Stimulated activated naive CD4-positive, alpha-beta T cell (primary cell): ENCODE results near the gene PGAM5.

Experiments used
- DNase-seq, 6 experiments: peaks; one replicate each; lab custom pipeline; 2025; lab: John Stamatoyannopoulos, UW

PGAM5 gene

GRCh38 chr12:132720606-132721345 lies 10.1 kb downstream of the PGAM5 start:
- no peak for DNase-seq

- no peak for DNase-seq
These were observed 12.5 kb downstream of the PGAM5 start for GRCh38 chr12:132723015-132723763.

GRCh38 chr12:132723764-132724140 lies 13.1 kb downstream of the PGAM5 start:
- no peak for DNase-seq

DNA sequence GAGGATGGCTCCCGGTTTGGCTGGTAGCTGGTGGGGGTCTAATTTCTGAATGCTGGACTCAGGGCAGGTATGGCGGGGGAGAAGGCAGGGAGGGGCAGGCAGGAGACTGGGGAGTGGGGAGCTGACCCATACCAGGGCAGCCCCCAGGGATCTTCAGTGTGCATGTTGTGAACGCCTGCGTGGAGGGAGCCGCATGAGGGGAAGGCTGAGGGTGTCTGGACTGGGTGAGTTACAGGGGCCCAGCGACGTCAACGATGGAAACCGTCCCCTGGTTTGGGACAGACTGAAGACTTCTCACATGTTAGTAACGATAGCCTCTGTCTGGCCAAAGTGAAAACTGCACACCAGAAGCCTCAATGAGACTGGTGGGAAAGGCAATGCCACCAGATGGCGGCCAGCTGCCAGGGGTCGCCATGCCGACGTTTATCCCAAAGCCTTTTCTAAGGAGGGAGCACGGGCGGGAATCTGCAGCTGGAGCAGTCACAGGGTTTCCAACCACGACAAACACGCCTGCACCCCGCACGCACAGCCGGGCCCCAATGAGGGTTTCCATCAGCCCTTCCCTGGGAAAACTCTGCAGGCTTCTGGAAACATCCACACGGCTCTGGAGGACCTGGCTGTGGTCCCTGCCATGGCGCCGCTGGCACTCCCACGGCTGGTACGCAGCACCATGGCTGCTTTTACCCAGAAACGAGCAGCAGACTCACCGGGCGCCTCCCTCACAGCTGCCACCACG lies 14.0 kb downstream of the PGAM5 start:
- DNase-seq, result no peak

GRCh38 chr12:132726386-132726785 lies 15.7 kb downstream of the PGAM5 start:
- no peak for DNase-seq

DNA sequence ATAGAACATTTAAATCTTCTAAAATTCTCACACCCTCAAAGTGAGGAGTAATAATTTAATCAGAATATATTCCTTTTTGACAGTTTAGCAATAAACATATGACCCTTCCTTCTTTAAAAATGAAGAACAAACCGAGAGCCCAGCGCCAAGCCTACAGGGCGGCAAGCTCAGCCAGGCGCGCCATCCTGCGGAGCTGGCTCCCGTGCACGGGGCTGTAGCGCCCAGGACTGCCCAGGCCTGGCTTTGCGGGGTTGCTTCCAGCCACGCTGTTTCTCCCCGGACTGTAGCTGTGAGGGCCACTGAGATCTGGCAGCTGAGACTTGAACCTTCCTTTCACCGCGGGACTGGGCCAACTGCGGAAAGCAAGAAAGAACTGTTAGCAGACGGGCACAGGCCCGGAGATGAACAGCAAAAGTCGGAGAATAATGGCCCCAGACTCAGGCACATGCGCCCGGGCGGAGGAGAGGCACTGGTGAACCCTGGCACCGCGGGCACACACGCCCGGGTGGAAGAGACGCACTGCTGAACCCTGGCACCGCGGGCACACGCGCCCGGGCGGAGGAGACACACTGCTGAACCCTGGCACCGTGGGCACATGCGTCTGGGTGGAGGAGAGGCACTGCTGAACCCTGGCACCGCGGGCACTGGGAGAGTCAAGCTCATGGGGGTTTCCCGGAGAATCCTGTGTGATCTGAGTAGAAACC lies 16.6 kb downstream of the PGAM5 start:
- DNase-seq, result no peak

DNA sequence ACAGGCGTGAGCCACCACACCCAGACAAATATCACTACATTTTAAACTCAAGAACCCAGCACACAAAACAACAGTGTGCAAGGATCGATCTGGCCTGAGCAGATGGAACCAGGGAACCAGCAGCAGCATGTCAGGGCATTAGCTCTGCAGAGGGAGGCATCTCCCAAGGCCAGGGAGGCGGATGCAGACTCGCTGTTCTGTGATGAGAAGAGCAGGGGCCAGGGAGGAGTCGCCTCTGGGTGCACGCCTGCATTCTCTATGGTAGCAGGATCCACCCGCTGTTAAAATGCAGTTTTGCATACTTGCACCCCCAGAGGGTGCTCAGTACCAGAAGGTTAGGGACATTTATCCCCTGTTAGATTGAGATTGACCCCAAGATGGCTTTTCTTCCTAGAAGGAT lies 17.9 kb downstream of the PGAM5 start:
- no peak for DNase-seq

DNA sequence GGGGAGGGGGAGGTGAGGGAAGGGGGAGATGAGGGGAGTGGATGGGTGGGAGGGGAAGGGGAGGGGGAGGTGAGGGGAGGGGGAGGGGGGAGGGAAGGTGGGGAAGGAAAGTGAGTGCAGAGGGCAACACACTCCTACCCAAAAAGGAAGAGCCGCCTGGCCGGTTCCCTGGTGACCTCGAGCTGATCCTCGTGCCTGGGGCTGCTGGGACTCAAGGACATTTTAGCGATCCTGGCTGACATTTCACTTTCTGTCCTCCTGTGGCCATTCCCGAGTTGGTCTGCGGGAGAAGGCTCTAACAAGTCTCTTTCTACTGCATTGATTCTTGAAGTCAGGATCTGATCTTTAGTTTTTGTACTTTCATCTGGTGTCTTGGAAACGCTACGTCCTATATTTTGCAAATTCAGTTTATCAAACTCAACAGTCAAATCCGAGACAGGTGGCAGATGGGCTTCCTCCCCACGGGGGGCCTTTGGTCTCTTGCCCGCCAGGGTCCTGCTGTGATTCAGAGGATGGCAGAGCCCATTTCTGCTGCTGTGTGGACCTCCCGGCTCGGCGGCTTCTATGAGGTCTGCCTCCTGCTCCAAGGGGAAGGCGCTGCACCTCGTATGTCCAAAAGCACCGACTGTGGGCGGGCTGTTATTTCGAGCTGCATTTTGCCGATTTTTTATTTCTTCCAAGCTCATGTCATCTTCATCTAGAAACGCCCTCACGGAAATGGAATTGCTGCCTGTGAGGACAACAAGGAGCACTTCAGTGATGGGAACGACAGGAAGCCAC lies 19.1 kb downstream of the PGAM5 start:
- no peak for DNase-seq

GRCh38 chr12:132730353-132730752 lies 19.7 kb downstream of the PGAM5 start:
- no peak for DNase-seq

DNA sequence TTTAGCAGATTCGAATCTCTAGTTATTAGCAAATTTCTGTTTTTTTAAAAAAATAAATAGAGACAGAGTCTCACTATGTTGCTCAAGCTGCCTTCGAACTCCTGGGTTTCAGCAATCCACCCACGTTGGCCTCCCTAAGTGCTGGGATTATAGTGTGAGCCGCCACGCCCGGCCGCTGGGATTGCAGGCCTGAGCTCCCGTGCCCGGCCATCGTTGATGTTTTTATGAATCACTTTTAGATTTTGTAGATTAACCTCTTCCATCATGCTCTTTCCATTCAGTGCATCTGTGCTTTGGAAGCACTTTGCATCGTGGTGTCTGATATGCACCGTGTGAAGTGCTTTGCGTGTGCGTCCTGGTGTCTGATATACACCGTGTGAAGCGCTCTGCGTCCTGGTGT lies 20.9 kb downstream of the PGAM5 start:
- DNase-seq, result no peak

- DNase-seq, result no peak
These were observed 23.6 kb downstream of the PGAM5 start for GRCh38 chr12:132734206-132734605.

DNA sequence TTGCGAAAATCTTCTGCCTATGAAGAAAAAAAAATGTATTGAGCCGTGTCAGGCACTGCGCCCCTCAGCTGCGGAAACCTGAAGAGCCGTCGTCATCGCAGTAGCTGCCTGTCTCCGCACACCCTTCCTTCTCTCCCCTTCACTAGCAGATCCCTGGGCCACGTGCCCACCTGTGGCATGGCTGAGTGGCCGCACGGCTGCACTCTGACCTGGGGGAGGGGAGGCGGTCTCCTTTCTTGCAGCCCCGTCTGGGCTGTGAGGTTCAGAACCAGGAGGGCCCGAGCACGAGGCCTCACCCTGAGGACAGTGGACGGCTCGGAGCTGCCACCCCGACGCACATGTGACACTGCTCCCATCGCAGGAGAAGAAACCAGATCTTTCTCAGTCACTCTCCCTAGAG lies 24.9 kb downstream of the PGAM5 start:
- no peak for DNase-seq

- no peak for DNase-seq
These were observed 25.7 kb downstream of the PGAM5 start for GRCh38 chr12:132736378-132736777.

DNA sequence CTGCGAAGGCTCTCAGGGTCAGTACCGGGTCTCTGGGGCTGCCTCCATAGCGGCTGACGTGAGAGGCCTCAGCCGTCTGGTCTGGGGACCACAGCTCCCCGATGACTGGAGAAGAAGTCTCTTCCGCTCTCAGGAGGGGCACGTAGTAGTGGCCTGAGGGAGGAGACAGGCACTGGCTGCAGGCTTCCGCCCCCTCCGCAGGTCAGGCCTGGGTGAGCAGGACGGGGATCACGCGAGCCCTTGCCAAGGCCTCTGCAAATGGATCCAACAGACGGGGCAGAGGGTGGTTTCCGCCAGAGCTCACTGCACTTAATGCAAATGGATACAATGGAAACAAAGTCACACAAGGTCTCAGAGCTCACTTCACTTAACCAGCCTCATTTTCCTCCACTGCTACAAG lies 26.3 kb downstream of the PGAM5 start:
- DNase-seq, result no peak

DNA sequence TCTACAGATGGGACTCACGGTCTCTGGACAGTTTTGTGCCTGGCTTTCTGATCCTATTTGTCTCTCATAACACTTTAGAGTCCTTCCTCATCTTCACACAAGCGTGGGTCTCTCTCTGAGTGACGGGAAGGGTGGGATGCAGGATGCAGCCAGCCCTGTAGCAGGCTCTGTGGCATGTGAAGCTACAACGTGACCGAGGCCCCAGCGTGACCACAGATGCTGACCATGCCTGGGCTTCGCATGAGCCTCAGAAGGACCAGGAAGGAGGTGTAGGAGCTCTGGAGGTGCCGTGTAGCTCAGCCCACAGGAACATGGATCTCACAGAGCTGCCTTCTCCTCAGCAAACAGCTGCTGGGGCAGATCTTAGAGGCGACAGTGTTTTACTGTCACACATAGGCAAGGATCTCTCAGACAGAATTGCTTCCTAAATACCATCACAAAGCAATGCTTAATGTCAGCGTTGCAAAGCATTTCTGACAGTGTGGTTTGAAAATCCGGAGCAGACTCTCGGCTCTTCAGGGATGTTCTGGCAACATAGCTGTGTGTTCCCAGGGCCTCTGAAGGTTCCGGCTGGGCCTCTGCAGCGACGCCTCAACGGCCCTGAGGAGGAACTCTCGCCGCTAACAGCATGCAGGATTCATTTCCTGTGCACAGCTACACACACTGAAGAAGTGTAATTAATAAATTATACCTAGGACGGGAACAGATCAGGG lies 29.1 kb downstream of the PGAM5 start:
- no peak for DNase-seq

- DNase-seq, result no peak
These were observed 29.6 kb downstream of the PGAM5 start for GRCh38 chr12:132740313-132740646.

DNA sequence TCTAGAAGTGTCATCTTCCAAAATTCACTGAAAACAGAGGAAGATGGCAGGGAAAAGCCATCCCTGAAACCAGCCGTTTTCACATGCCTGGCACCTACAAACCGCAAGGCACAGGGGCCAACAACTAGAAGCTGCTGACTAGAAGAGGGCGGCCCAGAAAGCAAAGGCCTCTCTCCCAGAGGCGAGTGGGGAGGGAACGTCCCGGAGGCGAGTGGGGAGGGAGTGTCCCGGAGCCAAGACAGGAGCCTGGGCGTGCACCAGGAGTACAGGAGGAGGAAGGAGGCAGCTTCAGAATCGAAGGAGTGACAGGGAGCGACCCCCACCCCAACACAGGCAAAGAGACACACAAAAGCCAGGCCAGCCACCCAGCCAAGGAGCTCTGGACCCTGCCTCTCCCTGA lies 30.0 kb downstream of the PGAM5 start:
- no peak for DNase-seq

DNA sequence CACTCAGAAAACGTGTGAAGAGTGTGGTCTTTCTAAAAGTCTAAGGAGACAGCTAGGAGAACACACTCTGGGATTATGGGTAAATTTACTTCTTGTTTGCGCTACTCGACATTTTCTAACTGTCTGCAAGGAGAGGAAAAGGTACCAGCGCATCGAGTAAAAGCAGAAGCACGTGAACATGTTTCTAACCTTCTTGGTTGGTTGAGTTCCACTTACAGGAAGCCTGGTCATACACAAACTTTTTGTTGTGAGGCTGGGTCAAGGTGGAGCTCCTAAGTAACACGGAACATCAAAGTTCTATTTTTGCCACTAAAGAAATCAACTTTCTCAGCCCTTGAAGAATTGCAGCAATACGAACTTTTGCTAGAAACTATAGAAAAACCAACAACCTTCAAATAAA lies 31.0 kb downstream of the PGAM5 start:
- DNase-seq, result no peak

DNA sequence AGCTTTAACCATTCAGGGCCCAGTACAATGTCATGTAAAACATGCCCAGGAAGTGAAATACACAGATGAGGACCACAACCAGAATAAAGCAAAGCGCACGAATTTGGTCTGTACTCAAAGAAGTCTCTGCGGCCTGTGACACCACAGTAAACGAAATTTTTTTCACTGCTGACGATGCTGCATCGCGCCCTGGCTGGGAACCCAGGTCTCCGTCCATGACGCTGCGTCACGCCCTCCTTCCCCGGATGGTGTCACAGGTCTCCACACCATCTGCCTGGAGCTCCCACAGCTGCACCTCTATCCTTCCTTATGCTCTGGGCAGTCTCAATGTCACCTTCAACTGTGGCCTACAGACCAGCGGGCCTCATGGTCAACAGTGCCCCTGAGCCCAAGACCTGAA lies 33.2 kb downstream of the PGAM5 start:
- DNase-seq, result no peak

GRCh38 chr12:132746613-132747012 lies 36.0 kb downstream of the PGAM5 start:
- DNase-seq, result no peak

GRCh38 chr12:132747395-132747794 lies 36.8 kb downstream of the PGAM5 start:
- DNase-seq, result no peak
